ENCODE data around the gene PTPRE. TPM values are rescaled to one million over a fixed set of nuclear protein-coding genes. Genes with fewer than 3 reads are reported as not detected.

The PTPRE gene
- total RNA-seq, 1 donor from 2014 or later = 19.6 TPM

GRCh38 chr10:128123846-128124245, 216.9 kb downstream of the PTPRE start:
- DNase-seq (ENCODE audit: low read depth) = no peak

GRCh38 chr10:128124813-128125403, 218.0 kb downstream of the PTPRE start:
- no peak for DNase-seq (ENCODE audit: low read depth)

GRCh38 chr10:128125416-128125943, 218.6 kb downstream of the PTPRE start:
- DNase-seq (ENCODE audit: low read depth) = peak; percentile 6

- DNase-seq (ENCODE audit: low read depth) = peak; percentile 76
Observed at GRCh38 chr10:128125944-128126764, 219.3 kb downstream of the PTPRE start, which contains the start of gene MKI67. Gene MKI67, minus strand, starts transcription at chr10:128126423. Its CDS starts 756 bp downstream, at chr10:128125667.

GRCh38 chr10:128128582-128128981, 221.7 kb downstream of the PTPRE start:
- DNase-seq (ENCODE audit: low read depth) = no peak

- DNase-seq (ENCODE audit: low read depth) = peak; percentile 93
Observed at GRCh38 chr10:128130051-128130450, 223.1 kb downstream of the PTPRE start.

Other genes with a start within 250 kb of the PTPRE start
- not detected in 2 replicates for gene FOXI2, start 169.9 kb upstream of the PTPRE start, total RNA-seq
- gene CLRN3, start 14.2 kb upstream of the PTPRE start, total RNA-seq = 0.65 TPM in 1 of 2 replicates, not detected in the other
- gene MKI67, start 219.3 kb downstream of the PTPRE start, total RNA-seq = 0.75 and 5.2 TPM in 2 replicates

Data from renal cortical epithelial cell (primary cell).